PC-3 (cell line): ENCODE results near the gene DPEP2.
"Not testable (repeated sequence)": the region's sequence is repeated elsewhere in the genome, so short reads cannot be mapped to it uniquely, and the experiment has no call there.

Experiments
- CTCF ChIP-seq: fragments of 300-600 bp; sonication (generic); conservative IDR thresholded peaks from 2 replicates; pipeline ENCODE4 v1.5.1; 2017; ENCODE audit warnings: antibody characterized with exemption, low read depth, mild to moderate bottlenecking, low read length
- EZH2 ChIP-seq: fragments of 300-600 bp; sonication (generic); IDR thresholded peaks from one replicate; pipeline ENCODE4 v1.6.1; 2017; ENCODE audit warnings: antibody characterized with exemption, mild to moderate bottlenecking, low read length; ENCODE audit not compliant: unreplicated experiment

GRCh38 chr16:68030108-68030507, 30.8 kb upstream of the DPEP2 start:
- not testable (repeated sequence) for TF ChIP-seq CTCF, EZH2
